ENCODE measurements around the gene FOLR3. TPM values are rescaled to one million over a fixed set of nuclear protein-coding genes. Genes with fewer than 3 reads are reported as not detected.
A peak's percentile ranks its signal among the peaks of the same experiment; 100 is the strongest.

FOLR3 gene
- polyA plus RNA-seq, 1 donor (not counting 4 experiments of a cell fraction or from before 2014, with no cell fraction given), result 21.0 TPM

GRCh38 chr11:72139500-72139899 lies 4.0 kb downstream of the FOLR3 start:
- no peak overlapping the region for H2AFZ ChIP-seq (ENCODE audit: control insufficient read depth, low read length)

GRCh38 chr11:72140661-72141060 lies 5.1 kb downstream of the FOLR3 start:
- H2AFZ ChIP-seq (ENCODE audit: control insufficient read depth, low read length), result no peak overlapping the region
- peak overlapping the region; percentile 20 for H3K4me2 ChIP-seq (ENCODE audit: control insufficient read depth, extremely low read depth, insufficient read depth, low read depth, low read length)
- H3K27me3 ChIP-seq (ENCODE audit: control insufficient read depth, extremely low read depth, insufficient read depth, low read length), result no peaks in the 10 kb centered on the region
- H3K9ac ChIP-seq (ENCODE audit: control insufficient read depth, extremely low read depth, insufficient read depth, low read length), result peak overlapping the region; percentile 44
- H4K20me1 ChIP-seq (ENCODE audit: control insufficient read depth, extremely low read depth, insufficient read depth, low read length), result no peaks in the 10 kb centered on the region
- no peaks in the 10 kb centered on the region for H3K79me2 ChIP-seq (ENCODE audit: control insufficient read depth, insufficient read depth, low read length)
- FAIRE-seq (no peak), DNase-seq (ENCODE audit: low read depth, low spot score) (no peak)
- H3K4me1 ChIP-seq (ENCODE audit: control insufficient read depth, extremely low read depth, insufficient read depth, low read length), result peaks cover 54% of the 10 kb centered on the region
- H3K9me3 ChIP-seq (ENCODE audit: control insufficient read depth, low read depth, low read length), result no peaks in the 10 kb centered on the region
- peak overlapping the region in 1 of 3 experiments; percentile 5 for H3K4me3 ChIP-seq (ENCODE audit: control insufficient read depth in 2 of 3, extremely low read depth in 1 of 3, insufficient read depth in 2 of 3, low read depth in 1 of 3, low read length in 3 of 3)
- TF ChIP-seq EZH2 (IDR thresholded peaks at IDR 0.05; ENCODE audit: low read length) (no peak), CTCF (optimal IDR thresholded peaks at IDR 0.05 in 1 of 3, IDR thresholded peaks at IDR 0.05 in 1 of 3, conservative IDR thresholded peaks at IDR 0.05 in 1 of 3; ENCODE audit: extremely low read depth in 1 of 3, insufficient read depth in 2 of 3, low read length in 3 of 3) (no peak)
- peaks cover 7 to 11% of the 10 kb centered on the region in 2 experiments for H3K36me3 ChIP-seq (ENCODE audit: control insufficient read depth in 2 of 2, extremely low read depth in 1 of 2, insufficient read depth in 2 of 2, low read length in 2 of 2)
- peak overlapping the region; percentile 64 for H3K27ac ChIP-seq (ENCODE audit: control insufficient read depth, insufficient read depth, low read length)
- H3K9me1 ChIP-seq (ENCODE audit: control insufficient read depth, extremely low read depth, insufficient read depth, low read length), result no peaks in the 10 kb centered on the region
- dilution Hi-C loops (cut with MboI; ENCODE audit: extremely low pct_ligation_motif_present, low sequenced_read_pairs), result no loop called here

More at GRCh38 chr11:72139500-72139899, 4.0 kb downstream of the FOLR3 start:
- Histone ChIP-seq H3K27me3 (ENCODE audit: control insufficient read depth, extremely low read depth, insufficient read depth, low read length) (no peaks in the 10 kb centered on the region), H3K9ac (ENCODE audit: control insufficient read depth, extremely low read depth, insufficient read depth, low read length) (no peak overlapping the region), H3K4me3 (ENCODE audit: control insufficient read depth in 2 of 3, extremely low read depth in 1 of 3, insufficient read depth in 2 of 3, low read depth in 1 of 3, low read length in 3 of 3) (no peak overlapping the region), H3K4me2 (ENCODE audit: control insufficient read depth, extremely low read depth, insufficient read depth, low read depth, low read length) (no peak overlapping the region), H4K20me1 (ENCODE audit: control insufficient read depth, extremely low read depth, insufficient read depth, low read length) (no peaks in the 10 kb centered on the region), H3K27ac (ENCODE audit: control insufficient read depth, insufficient read depth, low read length) (peak overlapping the region; percentile 43), H3K79me2 (ENCODE audit: control insufficient read depth, insufficient read depth, low read length) (no peaks in the 10 kb centered on the region), H3K36me3 (ENCODE audit: control insufficient read depth in 2 of 2, extremely low read depth in 1 of 2, insufficient read depth in 2 of 2, low read length in 2 of 2) (peaks cover 7 to 11% of the 10 kb centered on the region in 2 experiments), H3K9me1 (ENCODE audit: control insufficient read depth, extremely low read depth, insufficient read depth, low read length) (no peaks in the 10 kb centered on the region), H3K4me1 (ENCODE audit: control insufficient read depth, extremely low read depth, insufficient read depth, low read length) (peaks cover 49% of the 10 kb centered on the region), H3K9me3 (ENCODE audit: control insufficient read depth, low read depth, low read length) (no peaks in the 10 kb centered on the region)
- no peak for DNase-seq (ENCODE audit: low read depth, low spot score)
- FAIRE-seq, result no peak
- dilution Hi-C loops (cut with MboI; ENCODE audit: extremely low pct_ligation_motif_present, low sequenced_read_pairs), result no loop called here
- TF ChIP-seq EZH2 (IDR thresholded peaks at IDR 0.05; ENCODE audit: low read length), result no peak
- TF ChIP-seq CTCF (optimal IDR thresholded peaks at IDR 0.05 in 1 of 3, IDR thresholded peaks at IDR 0.05 in 1 of 3, conservative IDR thresholded peaks at IDR 0.05 in 1 of 3; ENCODE audit: extremely low read depth in 1 of 3, insufficient read depth in 2 of 3, low read length in 3 of 3), result no peak

Measured in keratinocyte (primary cell).